ENCODE data around the gene C4orf50. TPM values are rescaled to one million over a fixed set of nuclear protein-coding genes. Genes with fewer than 3 reads are reported as not detected.

Gene C4orf50
- total RNA-seq, 4 donors from 2014 or later: 0.14 to 4.9 (median 0.32) TPM; not detected in 1

DNA sequence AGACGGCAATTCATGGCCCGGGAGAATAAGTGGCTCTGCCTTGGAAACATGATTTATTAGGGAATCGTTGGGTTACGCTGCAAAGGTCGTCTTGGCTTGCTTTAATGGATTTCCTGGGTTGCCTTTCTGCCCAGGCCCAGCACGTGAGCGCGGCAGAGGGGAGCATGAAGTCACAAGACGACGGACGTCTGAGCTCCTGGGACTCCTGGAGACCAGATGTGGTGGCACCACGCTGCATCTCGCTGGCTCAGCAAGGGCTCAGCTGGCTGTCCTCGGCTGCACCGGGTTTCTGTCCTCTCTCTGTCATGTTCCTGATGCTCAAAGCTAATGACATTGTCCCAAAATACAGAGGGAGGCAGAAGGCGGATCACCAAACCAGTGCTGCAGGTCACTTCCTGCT is 61.2 kb downstream of the C4orf50 start:
- H3K27me3 ChIP-seq: peaks cover 5% of the 10 kb centered on the region
- H3K9me3 ChIP-seq: no peaks in the 10 kb centered on the region
- TF ChIP-seq POLR2A (IDR thresholded peaks at IDR 0.05): no peak
- TF ChIP-seq EP300 (IDR thresholded peaks at IDR 0.05; ENCODE audit: low read depth): no peak
- TF ChIP-seq, protein P1, sequence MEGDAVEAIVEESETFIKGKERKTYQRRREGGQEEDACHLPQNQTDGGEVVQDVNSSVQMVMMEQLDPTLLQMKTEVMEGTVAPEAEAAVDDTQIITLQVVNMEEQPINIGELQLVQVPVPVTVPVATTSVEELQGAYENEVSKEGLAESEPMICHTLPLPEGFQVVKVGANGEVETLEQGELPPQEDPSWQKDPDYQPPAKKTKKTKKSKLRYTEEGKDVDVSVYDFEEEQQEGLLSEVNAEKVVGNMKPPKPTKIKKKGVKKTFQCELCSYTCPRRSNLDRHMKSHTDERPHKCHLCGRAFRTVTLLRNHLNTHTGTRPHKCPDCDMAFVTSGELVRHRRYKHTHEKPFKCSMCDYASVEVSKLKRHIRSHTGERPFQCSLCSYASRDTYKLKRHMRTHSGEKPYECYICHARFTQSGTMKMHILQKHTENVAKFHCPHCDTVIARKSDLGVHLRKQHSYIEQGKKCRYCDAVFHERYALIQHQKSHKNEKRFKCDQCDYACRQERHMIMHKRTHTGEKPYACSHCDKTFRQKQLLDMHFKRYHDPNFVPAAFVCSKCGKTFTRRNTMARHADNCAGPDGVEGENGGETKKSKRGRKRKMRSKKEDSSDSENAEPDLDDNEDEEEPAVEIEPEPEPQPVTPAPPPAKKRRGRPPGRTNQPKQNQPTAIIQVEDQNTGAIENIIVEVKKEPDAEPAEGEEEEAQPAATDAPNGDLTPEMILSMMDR (IDR thresholded peaks at IDR 0.05): no peak
- TF ChIP-seq POLR2AphosphoS5 (IDR thresholded peaks at IDR 0.05): no peak
- no peak overlapping the region for H3K27ac ChIP-seq
- H3K4me3 ChIP-seq: no peak overlapping the region
- 73% methylated on average over 16 of the region's 16 CpGs; no CpG with 5 or more reads in 1 of the 2 donors for WGBS, 2 donors (ENCODE audit: low coverage in 1 of 2)
- H3K4me1 ChIP-seq: no peaks in the 10 kb centered on the region
- DNase-seq: no peak
- in situ Hi-C loops (cut with MboI; ENCODE audit: low pct_ligation_motif_present in 1 of 4, low pct_unique_long_range_greater_than_20kb in 1 of 4, low sequenced_read_pairs in 3 of 4) (no loop called here), intact Hi-C loops (cut with DNase I; ENCODE audit: low total_unique reads) (no loop called here)
- H3K36me3 ChIP-seq: no peaks in the 10 kb centered on the region

DNA sequence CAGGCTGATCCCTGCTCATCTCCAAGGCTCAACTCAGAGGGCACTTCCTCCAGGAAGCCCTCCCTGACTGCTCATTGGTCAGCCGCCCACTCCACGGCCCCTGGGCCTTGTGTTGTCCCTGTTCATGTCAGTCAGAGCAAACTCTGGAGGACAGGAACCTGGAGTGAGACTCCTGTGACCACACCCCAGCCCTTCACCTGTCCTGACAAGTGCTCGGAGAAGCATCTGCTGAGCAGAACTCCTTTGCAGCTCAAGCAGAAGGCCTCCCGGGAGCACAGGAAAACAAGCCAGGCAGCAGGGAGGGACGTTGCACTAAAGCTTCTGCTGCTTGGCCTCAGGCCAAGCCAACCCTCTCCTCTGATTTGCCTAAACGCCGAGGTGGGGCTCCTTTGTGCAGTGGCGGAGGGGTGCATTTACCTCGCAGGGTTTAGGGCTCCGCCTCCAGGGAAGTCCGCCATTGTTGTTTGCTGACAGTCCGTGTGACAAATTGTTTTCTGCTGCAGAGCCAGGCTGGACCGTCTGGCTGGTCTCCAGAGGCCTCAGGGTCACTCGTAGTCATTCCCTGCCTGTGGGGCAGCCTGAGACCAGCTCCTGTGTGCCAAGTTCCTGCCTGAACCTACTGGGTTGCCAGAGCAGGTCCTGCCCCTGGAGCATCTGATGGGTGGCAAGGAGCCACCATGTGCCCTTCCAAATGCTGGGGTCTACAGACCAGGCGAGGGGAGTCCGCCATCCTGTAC is 61.8 kb downstream of the C4orf50 start:
- H3K4me1 ChIP-seq: no peaks in the 10 kb centered on the region
- no peak for TF ChIP-seq POLR2A (IDR thresholded peaks at IDR 0.05)
- TF ChIP-seq, protein P1 (IDR thresholded peaks at IDR 0.05): no peak
- no peak for TF ChIP-seq POLR2AphosphoS5 (IDR thresholded peaks at IDR 0.05)
- TF ChIP-seq EP300 (IDR thresholded peaks at IDR 0.05; ENCODE audit: low read depth): no peak
- intact Hi-C loops (cut with DNase I; ENCODE audit: low total_unique reads): no loop called here
- H3K36me3 ChIP-seq: no peaks in the 10 kb centered on the region
- DNase-seq: no peak
- 0 to 28% methylated on average over 3 to 14 of the region's 16 CpGs for WGBS, 2 donors (ENCODE audit: low coverage in 1 of 2)
- in situ Hi-C loops (cut with MboI; ENCODE audit: low pct_ligation_motif_present in 1 of 4, low pct_unique_long_range_greater_than_20kb in 1 of 4, low sequenced_read_pairs in 3 of 4): no loop called here
- H3K27me3 ChIP-seq: peaks cover 5% of the 10 kb centered on the region
- no peak overlapping the region for H3K27ac ChIP-seq
- H3K4me3 ChIP-seq: no peak overlapping the region
- no peaks in the 10 kb centered on the region for H3K9me3 ChIP-seq

DNA sequence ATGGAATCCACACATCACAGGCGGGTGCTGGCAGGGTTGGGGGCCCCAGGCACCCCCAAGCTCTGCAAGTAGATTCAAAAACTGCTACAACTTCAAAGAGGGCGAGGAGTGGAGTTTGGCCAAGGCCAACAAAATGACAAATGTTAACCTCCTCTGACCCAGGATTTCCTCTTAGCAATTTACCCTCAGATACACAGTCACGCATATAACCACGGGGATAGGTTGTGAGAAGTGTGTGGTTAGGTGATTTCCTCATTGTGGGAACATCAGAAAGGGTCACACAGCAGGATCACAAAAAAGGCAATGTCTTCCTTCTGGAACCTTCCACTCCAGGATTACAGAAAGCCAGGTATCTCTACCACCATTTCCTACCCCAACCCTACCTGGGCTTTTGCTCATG is 62.4 kb downstream of the C4orf50 start:
- DNase-seq: no peak
- Histone ChIP-seq H3K27me3 (peaks cover 5% of the 10 kb centered on the region), H3K9me3 (no peaks in the 10 kb centered on the region), H3K27ac (no peak overlapping the region), H3K4me1 (no peaks in the 10 kb centered on the region), H3K36me3 (no peaks in the 10 kb centered on the region), H3K4me3 (no peak overlapping the region)
- WGBS, 2 donors (ENCODE audit: low coverage in 1 of 2): 50% methylated on average over 4 of the region's 4 CpGs; no CpG with 5 or more reads in 1 of the 2 donors
- no peak for TF ChIP-seq POLR2A (IDR thresholded peaks at IDR 0.05)
- in situ Hi-C loops (cut with MboI; ENCODE audit: low pct_ligation_motif_present in 1 of 4, low pct_unique_long_range_greater_than_20kb in 1 of 4, low sequenced_read_pairs in 3 of 4): no loop called here
- intact Hi-C loops (cut with DNase I; ENCODE audit: low total_unique reads): no loop called here

DNA sequence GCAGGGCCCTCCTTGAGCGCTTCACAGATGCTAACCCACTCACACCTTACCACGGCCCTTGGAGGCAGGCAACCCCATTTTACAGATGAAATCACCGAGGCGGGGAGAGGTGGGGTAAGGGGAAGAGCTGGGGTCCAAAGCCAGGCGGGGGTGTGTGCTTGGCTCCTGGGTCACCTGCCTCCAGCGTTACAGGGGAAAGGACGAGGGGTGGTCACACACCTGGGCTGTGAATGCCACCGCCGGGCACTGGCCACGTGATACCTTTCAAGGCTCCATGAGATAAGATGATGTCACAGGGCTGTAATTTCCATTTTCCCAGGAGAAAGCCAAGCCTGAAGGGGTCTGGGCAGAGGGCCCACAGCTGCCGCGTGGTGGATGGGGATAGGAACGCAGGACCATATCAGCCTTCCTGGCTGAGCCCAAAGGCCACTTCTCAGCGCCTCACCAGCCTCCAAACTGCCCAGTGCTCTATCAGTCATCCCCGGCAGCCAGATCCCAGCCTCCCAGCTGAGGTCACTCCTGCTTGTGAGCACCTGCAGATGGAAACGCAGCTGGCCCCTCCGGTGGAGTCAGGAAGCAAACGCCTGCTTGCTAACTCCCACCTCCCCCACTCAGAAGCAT is 62.9 kb downstream of the C4orf50 start:
- Histone ChIP-seq H3K4me3 (no peak overlapping the region), H3K9me3 (no peaks in the 10 kb centered on the region), H3K4me1 (no peaks in the 10 kb centered on the region), H3K36me3 (no peaks in the 10 kb centered on the region), H3K27me3 (peaks cover 5% of the 10 kb centered on the region), H3K27ac (no peak overlapping the region)
- in situ Hi-C loops (cut with MboI; ENCODE audit: low pct_ligation_motif_present in 1 of 4, low pct_unique_long_range_greater_than_20kb in 1 of 4, low sequenced_read_pairs in 3 of 4): no loop called here
- DNase-seq: no peak
- intact Hi-C loops (cut with DNase I; ENCODE audit: low total_unique reads): no loop called here
- TF ChIP-seq POLR2AphosphoS5 (IDR thresholded peaks at IDR 0.05) (no peak), EP300 (IDR thresholded peaks at IDR 0.05; ENCODE audit: low read depth) (no peak), POLR2A (IDR thresholded peaks at IDR 0.05) (no peak)
- TF ChIP-seq, protein P1 (IDR thresholded peaks at IDR 0.05): no peak
- WGBS, 2 donors (ENCODE audit: low coverage in 1 of 2): 63% methylated on average over 18 of the region's 18 CpGs; no CpG with 5 or more reads in 1 of the 2 donors
